PC-3 (cell line): ENCODE measurements around the gene METTL16. TPM values are rescaled to one million over a fixed set of nuclear protein-coding genes. Genes with fewer than 3 reads are reported as not detected.
"Not testable (repeated sequence)": the region's sequence is repeated elsewhere in the genome, so short reads cannot be mapped to it uniquely, and the experiment has no call there.

Experiments used
- ATAC-seq: fragments of 200-7000 bp; cut with Tn5 transposase; 2 replicates; pipeline ENCODE4 v1.9.1; 2020; ENCODE audit warnings: mild to moderate bottlenecking, moderate library complexity
- BruUV-seq: library from RNA; stranded (reverse); fragments of 400-500 nt; replicated peaks from 2 replicates; lab custom pipeline; 2021; lab: Mats Ljungman, UMichigan
- CTCF ChIA-PET: fragments of 300-600 bp; sonication (Branson Sonifier 250); formaldehyde crosslinking; loops from one replicate; lab custom pipeline; 2022; ENCODE audit warnings: antibody characterized with exemption; lab: Charles Lee
- POLR2A ChIA-PET: fragments of 300-600 bp; sonication (Branson Sonifier 250); formaldehyde crosslinking; loops from one replicate; lab custom pipeline; 2022; ENCODE audit warnings: antibody characterized with exemption; ENCODE audit not compliant: unreplicated experiment; lab: Charles Lee
- DNase-seq: peaks from one replicate; pipeline ENCODE4 v3.0.0-alpha.2; 2015
- H2AFZ ChIP-seq: fragments of 300-600 bp; sonication (generic); 2 replicates; pipeline ENCODE4 v1.6.0; 2016; ENCODE audit warnings: antibody characterized with exemption, low read length
- H3F3A ChIP-seq: fragments of 300-600 bp; sonication (generic); one replicate; pipeline ENCODE4 v1.6.0; 2017; ENCODE audit warnings: antibody characterized with exemption, low read length, control low read depth, mild to moderate bottlenecking; ENCODE audit not compliant: unreplicated experiment
- H3K27ac ChIP-seq: fragments of 300-600 bp; sonication (generic); 2 replicates; pipeline ENCODE4 v1.5.1; 2016; ENCODE audit warnings: mild to moderate bottlenecking, low read length
- H3K27me3 ChIP-seq: fragments of 300-600 bp; sonication (generic); 2 replicates; pipeline ENCODE4 v1.6.1; 2016; ENCODE audit warnings: low read length, mixed read lengths
- H3K36me3 ChIP-seq: fragments of 300-600 bp; sonication (generic); 2 replicates; pipeline ENCODE4 v1.6.1; 2016; ENCODE audit warnings: low read depth, mixed run types, low read length, mixed read lengths
- H3K4me1 ChIP-seq: fragments of 300-600 bp; sonication (generic); 2 replicates; pipeline ENCODE4 v1.5.1; 2016; ENCODE audit warnings: low read length; ENCODE audit not compliant: insufficient read depth
- H3K4me2 ChIP-seq: fragments of 300-600 bp; sonication (generic); 2 replicates; pipeline ENCODE4 v1.6.0; 2016; ENCODE audit warnings: low read length
- H3K4me3 ChIP-seq: fragments of 300-600 bp; sonication (generic); 2 replicates; pipeline ENCODE4 v1.5.1; 2016; ENCODE audit warnings: mild to moderate bottlenecking, low read length, mixed read lengths
- H3K79me2 ChIP-seq: fragments of 300-600 bp; sonication (generic); 2 replicates; pipeline ENCODE4 v1.6.1; 2017; ENCODE audit warnings: low read length, mixed read lengths
- H3K9ac ChIP-seq: fragments of 300-600 bp; sonication (generic); 2 replicates; pipeline ENCODE4 v1.6.0; 2016; ENCODE audit warnings: mild to moderate bottlenecking, low read length
- H3K9me2 ChIP-seq: fragments of 300-600 bp; sonication (generic); replicated peaks from 2 replicates; pipeline ENCODE4 v1.6.1; 2016; ENCODE audit warnings: mixed run types, low read length, mixed read lengths
- H3K9me3 ChIP-seq: fragments of 300-600 bp; sonication (generic); 2 replicates; pipeline ENCODE4 v1.6.1; 2016; ENCODE audit warnings: low read length, mixed read lengths
- H4K20me1 ChIP-seq: fragments of 300-600 bp; sonication (generic); 2 replicates; pipeline ENCODE4 v1.6.1; 2016; ENCODE audit warnings: low read length, mixed read lengths
- CTCF ChIP-seq: fragments of 300-600 bp; sonication (generic); conservative IDR thresholded peaks from 2 replicates; pipeline ENCODE4 v1.5.1; 2017; ENCODE audit warnings: antibody characterized with exemption, low read depth, mild to moderate bottlenecking, low read length
- EZH2 ChIP-seq: fragments of 300-600 bp; sonication (generic); IDR thresholded peaks from one replicate; pipeline ENCODE4 v1.6.1; 2017; ENCODE audit warnings: antibody characterized with exemption, mild to moderate bottlenecking, low read length; ENCODE audit not compliant: unreplicated experiment
- EZH2phosphoT487 ChIP-seq: fragments of 300-600 bp; sonication (generic); IDR thresholded peaks from 2 replicates; pipeline ENCODE4 v1.6.1; 2018; ENCODE audit warnings: mild to moderate bottlenecking, antibody characterized with exemption, low read length, borderline replicate concordance
- intact Hi-C: fragments of 100-400 bp; cut with micrococcal nuclease; formaldehyde crosslinking; loops from 2 replicates; pipeline ENCODE4 v1.9.0; 2023
- total RNA-seq: library from RNA; depleted of rRNA; stranded (reverse); fragments of >200 nt; gene quantifications from 2 replicates; pipeline ENCODE4 v1.2.3, GENCODE V29; 2014

Gene METTL16
- total RNA-seq, 1 experiment from 2014 or later: 20.8 TPM

- H3F3A ChIP-seq: no peaks in the 10 kb centered on the region
- H3K9me3 ChIP-seq: no peaks in the 10 kb centered on the region
- TF ChIP-seq EZH2phosphoT487 (no peak), CTCF (no peak), EZH2 (no peak)
- no peak overlapping the region for H3K9ac ChIP-seq
- no peak for ATAC-seq
- peaks cover 14% of the 10 kb centered on the region for H3K4me1 ChIP-seq
- no peaks in the 10 kb centered on the region for H3K36me3 ChIP-seq
- intact Hi-C loops: no loop called here
- no TSS peak for BruUV-seq
- no peak overlapping the region for H3K4me2 ChIP-seq
- DNase-seq: peak; percentile 24
- H4K20me1 ChIP-seq: no peaks in the 10 kb centered on the region
- ChIA-PET CTCF (no interaction called here), POLR2A (no interaction called here)
- H2AFZ ChIP-seq: no peak overlapping the region
- H3K9me2 ChIP-seq: no peaks in the 10 kb centered on the region
- peaks cover 60% of the 10 kb centered on the region for H3K79me2 ChIP-seq
- no peak overlapping the region for H3K27ac ChIP-seq
- H3K27me3 ChIP-seq: no peaks in the 10 kb centered on the region
- H3K4me3 ChIP-seq: no peak overlapping the region
Measured at GRCh38 chr17:2487306-2487705, 24.4 kb downstream of the METTL16 start.

- ATAC-seq, H3K9me3 ChIP-seq, H3K4me3 ChIP-seq, H3K27ac ChIP-seq, H3K4me2 ChIP-seq, H2AFZ ChIP-seq, H3K9me2 ChIP-seq, H4K20me1 ChIP-seq, BruUV-seq, H3K27me3 ChIP-seq, DNase-seq, CTCF ChIA-PET, H3K9ac ChIP-seq, H3F3A ChIP-seq, H3K36me3 ChIP-seq, intact Hi-C loops, POLR2A ChIA-PET: not testable (repeated sequence)
- H3K4me1 ChIP-seq: peaks cover 14% of the 10 kb centered on the region
- peaks cover 65% of the 10 kb centered on the region for H3K79me2 ChIP-seq
Measured at GRCh38 chr17:2486709-2487108, 25.0 kb downstream of the METTL16 start.

- POLR2A ChIA-PET: no interaction called here
- no peak overlapping the region for H3K27ac ChIP-seq
- H3K4me3 ChIP-seq: no peak overlapping the region
Measured at GRCh38 chr17:2485970-2486369, 25.7 kb downstream of the METTL16 start.

More at GRCh38 chr17:2485970-2486369, 25.7 kb downstream of the METTL16 start:
- H3F3A ChIP-seq: no peaks in the 10 kb centered on the region
- ATAC-seq (no peak), DNase-seq (no peak)
- intact Hi-C loops: no loop called here
- H3K9me3 ChIP-seq: no peaks in the 10 kb centered on the region
- H3K79me2 ChIP-seq: peaks cover 68% of the 10 kb centered on the region
- BruUV-seq: no TSS peak
- H4K20me1 ChIP-seq: no peaks in the 10 kb centered on the region
- no peaks in the 10 kb centered on the region for H3K9me2 ChIP-seq
- no peaks in the 10 kb centered on the region for H3K36me3 ChIP-seq
- TF ChIP-seq CTCF (no peak), EZH2 (no peak), EZH2phosphoT487 (no peak)
- H2AFZ ChIP-seq: no peak overlapping the region
- CTCF ChIA-PET: no interaction called here
- no peaks in the 10 kb centered on the region for H3K27me3 ChIP-seq
- H3K4me1 ChIP-seq: peaks cover 14% of the 10 kb centered on the region
- no peak overlapping the region for H3K4me2 ChIP-seq
- H3K9ac ChIP-seq: no peak overlapping the region
